Cardiac muscle cell (in vitro differentiated cells and primary cell): ENCODE data around the gene PCDHB8. TPM values are rescaled to one million over a fixed set of nuclear protein-coding genes. Genes with fewer than 3 reads are reported as not detected.
"Not testable (repeated sequence)": the region's sequence is repeated elsewhere in the genome, so short reads cannot be mapped to it uniquely, and the experiment has no call there.

Experiments used
- DNase-seq, 2 donors: peaks; one replicate each; pipeline versions ENCODE4 v3.0.0 to v3.0.0-alpha.2; 2010 to 2017; ENCODE audit warnings: low read depth in 1 of 2, low spot score in 1 of 2
- H3K27ac ChIP-seq: fragments of 200-600 bp; sonication (generic); 2 replicates; pipeline ENCODE4 v1.5.1; 2016
- H3K27me3 ChIP-seq: fragments of 200-600 bp; sonication (generic); 2 replicates; pipeline ENCODE4 v1.6.0; 2016; ENCODE audit warnings: control low read depth
- H3K36me3 ChIP-seq: fragments of 200-600 bp; sonication (generic); 2 replicates; pipeline ENCODE4 v1.5.1; 2016; ENCODE audit warnings: control low read depth
- H3K4me1 ChIP-seq: fragments of 200-600 bp; sonication (generic); 2 replicates; pipeline ENCODE4 v1.8.1; 2017; ENCODE audit warnings: low read depth, mild to moderate bottlenecking, mixed run types
- H3K4me3 ChIP-seq: fragments of 200-600 bp; sonication (generic); 2 replicates; pipeline ENCODE4 v1.5.1; 2016; ENCODE audit warnings: mild to moderate bottlenecking
- H3K9me3 ChIP-seq: fragments of 200-600 bp; sonication (generic); 2 replicates; pipeline ENCODE4 v1.5.1; 2017; ENCODE audit warnings: low read depth, mild to moderate bottlenecking, control low read depth
- polyA plus RNA-seq: library from polyadenylated mRNA; unstranded; fragments of >200 nt; fragmentation: Nextera tagmentation; extraction: Ambion mirVana; gene quantifications from 2 replicates; pipeline ENCODE4 v1.2.1, GENCODE V29; 2016
- total RNA-seq: library from RNA; depleted of rRNA; stranded (reverse); fragments of >200 nt; gene quantifications from 2 replicates; pipeline ENCODE4 v1.2.3, GENCODE V29; 2016
- TF ChIP-seq, protein P1 (sequence below): IDR thresholded peaks from 2 replicates; pipeline ENCODE4 v1.5.1; 2012; ENCODE audit warnings: low read depth, mild to moderate bottlenecking, low read length

PCDHB8 gene
- total and polyA plus RNA-seq, 2 experiments from 2014 or later: 6.2 to 20.8 TPM

GRCh38 chr5:141213656-141214339 is 36.2 kb downstream of the PCDHB8 start, which contains the start of gene PCDHB13:
PCDHB13 (plus strand) TSS chr5:141213919; CDS start chr5:141214124, 205 bp downstream.
- H3K36me3 ChIP-seq, H3K4me1 ChIP-seq, H3K27ac ChIP-seq, H3K27me3 ChIP-seq, H3K9me3 ChIP-seq, H3K4me3 ChIP-seq: not testable (repeated sequence)
- peak; percentile 26 to 71 for DNase-seq

DNA sequence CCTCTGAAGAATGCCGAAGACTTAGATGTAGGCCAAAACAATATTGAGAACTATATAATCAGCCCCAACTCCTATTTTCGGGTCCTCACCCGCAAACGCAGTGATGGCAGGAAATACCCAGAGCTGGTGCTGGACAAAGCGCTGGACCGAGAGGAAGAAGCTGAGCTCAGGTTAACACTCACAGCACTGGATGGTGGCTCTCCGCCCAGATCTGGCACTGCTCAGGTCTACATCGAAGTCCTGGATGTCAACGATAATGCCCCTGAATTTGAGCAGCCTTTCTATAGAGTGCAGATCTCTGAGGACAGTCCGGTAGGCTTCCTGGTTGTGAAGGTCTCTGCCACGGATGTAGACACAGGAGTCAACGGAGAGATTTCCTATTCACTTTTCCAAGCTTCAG is 37.0 kb downstream of the PCDHB8 start:
- not testable (repeated sequence) for H3K27ac ChIP-seq, H3K4me3 ChIP-seq, H3K27me3 ChIP-seq, DNase-seq, H3K9me3 ChIP-seq, H3K36me3 ChIP-seq, H3K4me1 ChIP-seq

- not testable (repeated sequence) for H3K36me3 ChIP-seq, DNase-seq, H3K27ac ChIP-seq, H3K27me3 ChIP-seq, H3K4me3 ChIP-seq, H3K9me3 ChIP-seq, H3K4me1 ChIP-seq
Measured at GRCh38 chr5:141215504-141215903, 37.9 kb downstream of the PCDHB8 start.

DNA sequence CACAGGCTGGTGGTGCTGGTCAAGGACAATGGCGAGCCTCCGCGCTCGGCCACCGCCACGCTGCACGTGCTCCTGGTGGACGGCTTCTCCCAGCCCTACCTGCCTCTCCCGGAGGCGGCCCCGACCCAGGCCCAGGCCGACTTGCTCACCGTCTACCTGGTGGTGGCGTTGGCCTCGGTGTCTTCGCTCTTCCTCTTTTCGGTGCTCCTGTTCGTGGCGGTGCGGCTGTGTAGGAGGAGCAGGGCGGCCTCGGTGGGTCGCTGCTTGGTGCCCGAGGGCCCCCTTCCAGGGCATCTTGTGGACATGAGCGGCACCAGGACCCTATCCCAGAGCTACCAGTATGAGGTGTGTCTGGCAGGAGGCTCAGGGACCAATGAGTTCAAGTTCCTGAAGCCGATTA is 38.4 kb downstream of the PCDHB8 start:
- H3K4me3 ChIP-seq, H3K9me3 ChIP-seq: not testable (repeated sequence)

DNA sequence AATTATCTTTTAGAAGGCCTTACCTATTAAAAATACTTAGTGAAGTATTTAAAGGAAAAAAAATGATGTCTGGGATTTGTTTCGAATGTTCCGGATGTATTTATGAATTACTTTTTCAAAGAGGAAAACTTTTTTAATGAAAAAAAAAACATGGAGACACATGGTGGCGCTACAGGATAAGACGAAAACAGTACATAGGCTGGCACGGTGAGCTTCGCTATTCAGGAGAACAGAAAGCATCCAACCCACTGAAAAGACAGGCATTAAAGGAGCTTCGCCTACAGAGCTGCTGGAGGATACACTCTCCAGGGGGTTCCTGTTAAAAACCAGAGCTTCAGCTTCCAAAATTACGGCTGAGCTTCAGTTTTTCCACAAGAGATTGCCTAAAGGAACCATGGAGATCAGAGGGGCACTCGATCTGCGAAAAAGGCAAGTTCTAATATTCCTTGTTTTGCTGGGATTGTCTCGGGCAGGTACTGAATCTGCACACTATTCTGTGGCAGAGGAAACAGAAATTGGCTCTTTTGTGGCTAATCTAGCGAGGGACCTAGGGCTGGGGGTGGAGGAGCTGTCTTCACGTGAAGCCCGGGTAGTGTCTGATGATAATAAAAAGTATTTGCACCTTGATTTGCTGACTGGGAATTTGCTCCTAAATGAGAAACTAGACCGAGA is 45.7 kb downstream of the PCDHB8 start, which contains the start of gene PCDHB14:
Gene PCDHB14, plus strand, starts transcription at position 232 of the 672 bp plus-strand sequence. Its CDS starts 163 bp downstream, at position 395.
- Histone ChIP-seq H3K36me3 (no peaks in the 10 kb centered on the region), H3K4me1 (no peaks in the 10 kb centered on the region), H3K4me3 (peak within 1 kb of the TSS; percentile 26), H3K27me3 (no peaks in the 10 kb centered on the region), H3K9me3 (no peaks in the 10 kb centered on the region), H3K27ac (no peak within 1 kb of the TSS)
- TF ChIP-seq, protein P1, sequence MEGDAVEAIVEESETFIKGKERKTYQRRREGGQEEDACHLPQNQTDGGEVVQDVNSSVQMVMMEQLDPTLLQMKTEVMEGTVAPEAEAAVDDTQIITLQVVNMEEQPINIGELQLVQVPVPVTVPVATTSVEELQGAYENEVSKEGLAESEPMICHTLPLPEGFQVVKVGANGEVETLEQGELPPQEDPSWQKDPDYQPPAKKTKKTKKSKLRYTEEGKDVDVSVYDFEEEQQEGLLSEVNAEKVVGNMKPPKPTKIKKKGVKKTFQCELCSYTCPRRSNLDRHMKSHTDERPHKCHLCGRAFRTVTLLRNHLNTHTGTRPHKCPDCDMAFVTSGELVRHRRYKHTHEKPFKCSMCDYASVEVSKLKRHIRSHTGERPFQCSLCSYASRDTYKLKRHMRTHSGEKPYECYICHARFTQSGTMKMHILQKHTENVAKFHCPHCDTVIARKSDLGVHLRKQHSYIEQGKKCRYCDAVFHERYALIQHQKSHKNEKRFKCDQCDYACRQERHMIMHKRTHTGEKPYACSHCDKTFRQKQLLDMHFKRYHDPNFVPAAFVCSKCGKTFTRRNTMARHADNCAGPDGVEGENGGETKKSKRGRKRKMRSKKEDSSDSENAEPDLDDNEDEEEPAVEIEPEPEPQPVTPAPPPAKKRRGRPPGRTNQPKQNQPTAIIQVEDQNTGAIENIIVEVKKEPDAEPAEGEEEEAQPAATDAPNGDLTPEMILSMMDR: no peak
- peak; percentile 27 to 65 for DNase-seq

More for the DNA sequence above, 38.4 kb downstream of the PCDHB8 start:
- H3K27me3 ChIP-seq, H3K4me1 ChIP-seq, H3K27ac ChIP-seq, H3K36me3 ChIP-seq, DNase-seq: not testable (repeated sequence)

DNA sequence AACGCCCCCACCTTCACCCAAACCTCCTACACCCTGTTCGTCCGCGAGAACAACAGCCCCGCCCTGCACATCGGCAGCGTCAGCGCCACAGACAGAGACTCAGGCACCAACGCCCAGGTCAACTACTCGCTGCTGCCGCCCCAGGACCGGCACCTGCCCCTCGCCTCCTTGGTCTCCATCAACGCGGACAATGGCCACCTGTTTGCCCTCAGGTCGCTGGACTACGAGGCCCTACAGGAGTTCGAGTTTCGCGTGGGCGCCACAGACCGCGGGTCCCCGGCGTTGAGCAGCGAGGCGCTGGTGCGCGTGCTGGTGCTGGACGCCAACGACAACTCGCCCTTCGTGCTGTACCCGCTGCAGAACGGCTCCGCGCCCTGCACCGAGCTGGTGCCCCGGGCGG is 47.3 kb downstream of the PCDHB8 start:
- H3K36me3 ChIP-seq, H3K4me3 ChIP-seq, DNase-seq, H3K4me1 ChIP-seq, H3K9me3 ChIP-seq, H3K27ac ChIP-seq, H3K27me3 ChIP-seq: not testable (repeated sequence)

DNA sequence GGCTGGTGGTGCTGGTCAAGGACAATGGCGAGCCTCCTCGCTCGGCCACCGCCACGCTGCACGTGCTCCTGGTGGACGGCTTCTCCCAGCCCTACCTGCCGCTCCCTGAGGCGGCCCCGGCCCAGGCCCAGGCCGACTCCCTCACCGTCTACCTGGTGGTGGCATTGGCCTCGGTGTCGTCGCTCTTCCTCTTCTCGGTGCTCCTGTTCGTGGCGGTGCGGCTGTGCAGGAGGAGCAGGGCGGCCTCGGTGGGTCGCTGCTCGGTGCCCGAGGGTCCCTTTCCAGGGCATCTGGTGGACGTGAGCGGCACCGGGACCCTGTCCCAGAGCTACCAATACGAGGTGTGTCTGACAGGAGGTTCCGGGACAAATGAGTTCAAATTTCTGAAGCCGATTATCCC is 47.8 kb downstream of the PCDHB8 start:
- H3K36me3 ChIP-seq, H3K4me1 ChIP-seq, H3K27me3 ChIP-seq, H3K9me3 ChIP-seq, H3K4me3 ChIP-seq, DNase-seq, H3K27ac ChIP-seq: not testable (repeated sequence)

Other genes starting within 250 kb of the PCDHB8 start
Only the 30 nearest of the 36 such genes appear.
- gene PCDHAC2, start 211.3 kb upstream of the PCDHB8 start, total RNA-seq: 42.2 and 47.8 TPM in 2 replicates
- gene PCDHAC2, start 211.3 kb upstream of the PCDHB8 start, polyA plus RNA-seq: 18.5 and 18.9 TPM in 2 replicates
- gene PCDHB1, start 126.4 kb upstream of the PCDHB8 start, total RNA-seq: 0.03 and 0.07 TPM in 2 replicates
- gene PCDHB1, start 126.4 kb upstream of the PCDHB8 start, polyA plus RNA-seq: not detected in 2 replicates
- 43.9 and 51.5 TPM in 2 replicates for gene PCDHB2, start 83.2 kb upstream of the PCDHB8 start, total RNA-seq
- gene PCDHB2, start 83.2 kb upstream of the PCDHB8 start, polyA plus RNA-seq: 25.0 and 31.2 TPM in 2 replicates
- 5.6 and 8.9 TPM in 2 replicates for gene PCDHB3, start 77.3 kb upstream of the PCDHB8 start, total RNA-seq
- 0.34 and 1.2 TPM in 2 replicates for gene PCDHB3, start 77.3 kb upstream of the PCDHB8 start, polyA plus RNA-seq
- 2.6 and 5.2 TPM in 2 replicates for gene PCDHB4, start 56.0 kb upstream of the PCDHB8 start, total RNA-seq
- gene PCDHB4, start 56.0 kb upstream of the PCDHB8 start, polyA plus RNA-seq: 0.75 and 2.4 TPM in 2 replicates
- gene PCDHB5, start 42.6 kb upstream of the PCDHB8 start, total RNA-seq: 27.5 and 72.8 TPM in 2 replicates
- gene PCDHB5, start 42.6 kb upstream of the PCDHB8 start, polyA plus RNA-seq: 10.1 and 30.0 TPM in 2 replicates
- gene PCDHB6, start 27.7 kb upstream of the PCDHB8 start, total RNA-seq: 1.7 and 2.1 TPM in 2 replicates
- gene PCDHB6, start 27.7 kb upstream of the PCDHB8 start, polyA plus RNA-seq: 0.26 and 0.37 TPM in 2 replicates
- 1.1 and 2.3 TPM in 2 replicates for gene PCDHB7, start 5.1 kb upstream of the PCDHB8 start, total RNA-seq
- 0.40 and 1.0 TPM in 2 replicates for gene PCDHB7, start 5.1 kb upstream of the PCDHB8 start, polyA plus RNA-seq
- gene PCDHB16, start 4.6 kb downstream of the PCDHB8 start, total RNA-seq: 4.8 and 6.3 TPM in 2 replicates
- gene PCDHB16, start 4.6 kb downstream of the PCDHB8 start, polyA plus RNA-seq: 1.6 and 2.7 TPM in 2 replicates
- gene PCDHB9, start 9.4 kb downstream of the PCDHB8 start, total RNA-seq: 7.4 and 7.9 TPM in 2 replicates
- 2.5 and 2.9 TPM in 2 replicates for gene PCDHB9, start 9.4 kb downstream of the PCDHB8 start, polyA plus RNA-seq
- 8.8 and 10.9 TPM in 2 replicates for gene PCDHB10, start 14.6 kb downstream of the PCDHB8 start, total RNA-seq
- gene PCDHB10, start 14.6 kb downstream of the PCDHB8 start, polyA plus RNA-seq: 7.8 and 9.0 TPM in 2 replicates
- gene PCDHB11, start 21.8 kb downstream of the PCDHB8 start, total RNA-seq: 4.7 and 8.6 TPM in 2 replicates
- 2.4 and 3.1 TPM in 2 replicates for gene PCDHB11, start 21.8 kb downstream of the PCDHB8 start, polyA plus RNA-seq
- 9.5 and 17.7 TPM in 2 replicates for gene PCDHB12, start 30.9 kb downstream of the PCDHB8 start, total RNA-seq
- gene PCDHB12, start 30.9 kb downstream of the PCDHB8 start, polyA plus RNA-seq: 2.1 and 3.5 TPM in 2 replicates
- 7.8 and 8.4 TPM in 2 replicates for gene PCDHB13, start 36.1 kb downstream of the PCDHB8 start, total RNA-seq
- 1.3 and 3.1 TPM in 2 replicates for gene PCDHB13, start 36.1 kb downstream of the PCDHB8 start, polyA plus RNA-seq
- gene PCDHB14, start 45.6 kb downstream of the PCDHB8 start, total RNA-seq: 17.3 and 21.2 TPM in 2 replicates
- 8.1 and 11.8 TPM in 2 replicates for gene PCDHB14, start 45.6 kb downstream of the PCDHB8 start, polyA plus RNA-seq
- 21.3 and 32.4 TPM in 2 replicates for gene PCDHB15, start 67.6 kb downstream of the PCDHB8 start, total RNA-seq
- 13.3 and 19.3 TPM in 2 replicates for gene PCDHB15, start 67.6 kb downstream of the PCDHB8 start, polyA plus RNA-seq
- 0.42 TPM in 1 of 2 replicates, not detected in the other for gene SLC25A2, start 126.3 kb downstream of the PCDHB8 start, total RNA-seq
- gene SLC25A2, start 126.3 kb downstream of the PCDHB8 start, polyA plus RNA-seq: not detected in 2 replicates
- 93.8 and 124 TPM in 2 replicates for gene TAF7, start 143.0 kb downstream of the PCDHB8 start, total RNA-seq
- 165 and 215 TPM in 2 replicates for gene TAF7, start 143.0 kb downstream of the PCDHB8 start, polyA plus RNA-seq
- 1.7 and 2.3 TPM in 2 replicates for gene PCDHGA1, start 152.7 kb downstream of the PCDHB8 start, total RNA-seq
- 0.40 and 1.2 TPM in 2 replicates for gene PCDHGA1, start 152.7 kb downstream of the PCDHB8 start, polyA plus RNA-seq
- gene PCDHGA2, start 161.0 kb downstream of the PCDHB8 start, total RNA-seq: 0.95 and 1.8 TPM in 2 replicates
- gene PCDHGA2, start 161.0 kb downstream of the PCDHB8 start, polyA plus RNA-seq: 0.18 and 1.1 TPM in 2 replicates
- gene PCDHGA3, start 166.0 kb downstream of the PCDHB8 start, total RNA-seq: 1.5 and 3.2 TPM in 2 replicates
- gene PCDHGA3, start 166.0 kb downstream of the PCDHB8 start, polyA plus RNA-seq: 1.4 and 2.2 TPM in 2 replicates
- 1.8 and 3.7 TPM in 2 replicates for gene PCDHGB1, start 172.3 kb downstream of the PCDHB8 start, total RNA-seq
- 0.32 and 0.46 TPM in 2 replicates for gene PCDHGB1, start 172.3 kb downstream of the PCDHB8 start, polyA plus RNA-seq
- gene PCDHGA4, start 177.2 kb downstream of the PCDHB8 start, total RNA-seq: 1.5 and 1.8 TPM in 2 replicates
- 0.20 and 0.32 TPM in 2 replicates for gene PCDHGA4, start 177.2 kb downstream of the PCDHB8 start, polyA plus RNA-seq
- 2.7 and 3.0 TPM in 2 replicates for gene PCDHGB2, start 182.2 kb downstream of the PCDHB8 start, total RNA-seq
- 1.0 and 2.8 TPM in 2 replicates for gene PCDHGB2, start 182.2 kb downstream of the PCDHB8 start, polyA plus RNA-seq
- 1.1 and 1.2 TPM in 2 replicates for gene PCDHGA5, start 186.4 kb downstream of the PCDHB8 start, total RNA-seq
- gene PCDHGA5, start 186.4 kb downstream of the PCDHB8 start, polyA plus RNA-seq: 0.09 TPM in 1 of 2 replicates, not detected in the other
- 0.71 and 1.2 TPM in 2 replicates for gene PCDHGB3, start 192.5 kb downstream of the PCDHB8 start, total RNA-seq
- 0.27 TPM in 1 of 2 replicates, not detected in the other for gene PCDHGB3, start 192.5 kb downstream of the PCDHB8 start, polyA plus RNA-seq
- gene PCDHGA6, start 196.1 kb downstream of the PCDHB8 start, total RNA-seq: 0.66 and 0.88 TPM in 2 replicates
- gene PCDHGA6, start 196.1 kb downstream of the PCDHB8 start, polyA plus RNA-seq: not detected in 2 replicates
- 1.0 and 1.2 TPM in 2 replicates for gene PCDHGA7, start 205.0 kb downstream of the PCDHB8 start, total RNA-seq
- 0.20 TPM in 1 of 2 replicates, not detected in the other for gene PCDHGA7, start 205.0 kb downstream of the PCDHB8 start, polyA plus RNA-seq
- gene PCDHGB4, start 209.9 kb downstream of the PCDHB8 start, total RNA-seq: 17.4 and 23.5 TPM in 2 replicates
- gene PCDHGB4, start 209.9 kb downstream of the PCDHB8 start, polyA plus RNA-seq: 9.9 and 12.5 TPM in 2 replicates
- 2.3 and 2.5 TPM in 2 replicates for gene PCDHGA8, start 214.8 kb downstream of the PCDHB8 start, total RNA-seq
- gene PCDHGA8, start 214.8 kb downstream of the PCDHB8 start, polyA plus RNA-seq: 0.37 and 1.0 TPM in 2 replicates